HG03097 (cell line): ENCODE measurements around the gene OR2T4.

Source experiments
- ATAC-seq: cut with Tn5 transposase; IDR thresholded peaks from one replicate; pipeline ENCODE4 v1.9.1; 2021; ENCODE audit not compliant: unreplicated experiment, low FRiP score

Gene OR2T4, protein sequence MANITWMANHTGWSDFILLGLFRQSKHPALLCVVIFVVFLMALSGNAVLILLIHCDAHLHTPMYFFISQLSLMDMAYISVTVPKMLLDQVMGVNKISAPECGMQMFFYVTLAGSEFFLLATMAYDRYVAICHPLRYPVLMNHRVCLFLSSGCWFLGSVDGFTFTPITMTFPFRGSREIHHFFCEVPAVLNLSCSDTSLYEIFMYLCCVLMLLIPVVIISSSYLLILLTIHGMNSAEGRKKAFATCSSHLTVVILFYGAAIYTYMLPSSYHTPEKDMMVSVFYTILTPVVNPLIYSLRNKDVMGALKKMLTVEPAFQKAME

GRCh38 chr1:248361121-248361715 is at the start of gene OR2T4:
Gene OR2T4 (plus strand): TSS chr1:248361665. CDS start chr1:248361665, 0 bp downstream.
- no peak for ATAC-seq

- no peak for ATAC-seq
These were observed 44.7 kb upstream of the OR2T4 start for GRCh38 chr1:248316796-248317195.

DNA sequence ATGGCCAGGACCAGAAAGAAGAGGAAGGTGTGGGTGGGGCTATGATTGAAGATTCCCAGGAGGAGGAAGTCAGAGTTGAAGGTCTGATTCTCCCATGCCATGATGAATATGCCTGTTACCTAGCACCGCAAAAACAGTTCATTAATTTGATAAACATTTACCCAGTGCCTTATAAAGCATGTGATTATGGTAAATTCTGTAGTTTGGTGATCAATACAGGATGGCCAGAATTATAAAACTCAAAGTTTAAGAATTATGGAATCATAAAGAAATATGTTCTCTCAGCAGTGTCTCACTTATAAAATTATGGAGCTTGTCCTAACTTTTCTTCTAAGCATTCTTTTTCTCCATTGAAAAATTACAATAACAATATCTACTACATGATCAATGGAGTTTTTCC is 37.0 kb upstream of the OR2T4 start, which contains the start of gene OR2M7:
OR2M7 (minus strand) TSS at position 101 of the 400 bp plus-strand sequence; CDS start at position 101, 0 bp downstream.
- no peak for ATAC-seq

DNA sequence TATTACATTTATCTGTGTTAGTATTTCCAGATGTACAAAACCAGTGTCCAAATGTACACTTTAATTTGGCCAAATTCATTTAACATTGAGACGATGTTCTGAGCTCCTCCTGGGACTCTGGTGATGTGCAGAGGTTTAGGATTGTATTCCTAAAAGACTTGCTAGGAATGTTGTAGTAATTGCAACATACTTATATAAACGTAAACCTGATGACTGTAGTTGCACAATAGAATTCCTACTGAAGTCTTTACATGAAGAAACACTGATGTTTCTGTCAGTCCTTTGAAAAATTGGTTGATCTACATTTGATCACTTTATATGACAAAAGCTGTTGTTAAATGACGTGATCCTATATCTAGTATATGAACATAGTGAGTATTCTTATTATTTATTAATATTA is 18.0 kb upstream of the OR2T4 start:
- no peak for ATAC-seq

DNA sequence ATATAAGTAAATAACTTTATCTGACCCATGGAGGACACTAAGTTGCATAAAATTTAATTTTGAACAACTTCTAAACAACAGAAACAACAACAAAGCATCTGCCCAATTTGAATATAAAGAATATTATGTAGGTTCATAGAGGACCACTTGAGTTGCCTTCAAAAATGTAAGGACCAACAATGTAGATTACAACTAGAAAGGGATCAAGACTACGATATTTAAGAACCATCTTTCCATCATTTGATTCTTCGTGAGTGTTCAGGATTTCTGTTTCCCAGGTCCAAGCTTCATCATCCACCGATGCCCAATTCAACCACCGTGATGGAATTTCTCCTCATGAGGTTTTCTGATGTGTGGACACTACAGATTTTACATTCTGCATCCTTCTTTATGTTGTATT is 13.0 kb upstream of the OR2T4 start, which contains the start of gene OR14C36:
OR14C36 (plus strand) TSS at position 301 of the 400 bp plus-strand sequence; CDS start at position 301, 0 bp downstream.
- no peak for ATAC-seq

GRCh38 chr1:248359415-248359814 is 2.0 kb upstream of the OR2T4 start:
- no peak for ATAC-seq

DNA sequence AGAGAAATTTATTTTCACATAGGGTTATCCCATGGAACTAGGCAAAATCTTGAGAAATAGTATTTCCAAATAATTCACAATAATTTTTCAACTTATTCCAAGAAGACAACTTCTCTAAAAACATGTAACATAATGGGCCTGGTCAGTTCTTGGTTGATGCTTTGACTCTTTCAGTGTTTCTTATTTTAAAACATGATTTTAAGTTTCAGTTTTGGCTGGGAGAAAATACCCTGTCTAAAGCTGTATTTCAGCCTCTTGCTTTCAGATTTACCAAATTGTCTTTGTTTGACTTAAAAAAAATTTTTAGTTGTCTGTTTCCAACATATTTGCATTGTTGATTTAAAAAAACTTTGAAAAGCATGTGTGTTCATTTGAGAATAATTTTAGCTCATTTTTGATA is 5.1 kb downstream of the OR2T4 start:
- no peak for ATAC-seq

DNA sequence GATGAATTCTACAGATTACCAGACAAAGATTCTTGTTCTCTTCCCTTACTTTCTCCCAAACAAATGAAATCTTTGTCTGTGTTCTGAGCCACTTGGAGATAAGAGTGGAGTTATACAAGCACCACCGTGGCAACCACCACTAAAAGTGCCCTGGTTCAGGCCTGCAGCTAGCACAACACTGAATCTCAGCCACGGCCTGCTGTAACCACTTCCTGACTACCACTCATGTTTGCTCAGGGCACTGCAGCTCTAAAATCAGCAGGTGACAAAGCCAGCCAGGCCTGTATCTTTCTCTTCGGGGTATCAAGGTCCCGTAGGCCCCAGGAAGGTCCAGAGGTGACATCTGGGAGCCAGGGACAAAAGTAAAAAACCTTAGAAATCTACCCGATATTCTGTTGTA is 10.9 kb downstream of the OR2T4 start:
- peak; percentile 68 for ATAC-seq

DNA sequence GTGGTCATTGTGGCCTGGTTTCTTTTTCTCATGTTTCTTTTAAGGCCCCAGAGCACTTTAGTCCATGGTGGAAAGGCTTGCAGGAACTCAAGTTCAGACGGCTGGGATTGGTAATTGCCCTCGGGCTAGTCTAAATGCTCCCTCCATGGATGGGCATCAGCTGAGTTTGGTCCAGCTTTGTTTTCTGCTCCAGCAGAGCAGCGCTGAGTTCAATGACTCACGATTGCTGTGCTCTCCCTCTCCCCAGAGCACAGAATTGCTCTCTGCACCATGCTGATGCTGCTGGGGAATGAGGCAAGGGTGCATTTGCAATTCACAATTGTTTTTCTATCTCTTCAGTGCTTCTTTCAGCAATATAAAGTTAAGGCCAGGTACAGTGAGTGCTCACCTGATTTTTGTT is 12.3 kb downstream of the OR2T4 start:
- ATAC-seq: no peak

GRCh38 chr1:248375446-248375845 is 14.0 kb downstream of the OR2T4 start, which contains the start of gene OR2T6:
Gene OR2T6 (plus strand): TSS chr1:248375746. CDS start chr1:248387609, 11,863 bp downstream.
- no peak for ATAC-seq

DNA sequence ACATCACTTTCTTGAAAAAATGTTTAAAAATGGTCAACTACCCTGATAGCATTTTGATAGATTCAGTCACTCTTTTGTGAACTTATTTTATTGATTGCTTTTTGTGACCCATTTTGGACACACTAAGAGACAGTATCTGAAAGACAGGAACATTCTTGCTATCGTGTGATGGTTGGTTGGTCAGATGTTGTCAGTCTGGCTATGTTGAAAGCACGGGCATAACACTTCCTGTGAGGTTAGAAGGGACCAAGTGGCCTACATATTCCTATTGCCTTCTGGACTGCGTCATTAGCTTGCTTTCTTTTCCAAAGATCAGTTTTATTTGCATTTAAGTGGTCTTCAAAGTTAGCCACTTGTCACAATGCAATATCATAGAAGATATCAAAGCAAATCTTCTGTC is 15.5 kb downstream of the OR2T4 start:
- ATAC-seq: no peak

- no peak for ATAC-seq
These were observed 19.4 kb downstream of the OR2T4 start for GRCh38 chr1:248380854-248381253.

- no peak for ATAC-seq
These were observed 27.0 kb downstream of the OR2T4 start for GRCh38 chr1:248388426-248388825.

DNA sequence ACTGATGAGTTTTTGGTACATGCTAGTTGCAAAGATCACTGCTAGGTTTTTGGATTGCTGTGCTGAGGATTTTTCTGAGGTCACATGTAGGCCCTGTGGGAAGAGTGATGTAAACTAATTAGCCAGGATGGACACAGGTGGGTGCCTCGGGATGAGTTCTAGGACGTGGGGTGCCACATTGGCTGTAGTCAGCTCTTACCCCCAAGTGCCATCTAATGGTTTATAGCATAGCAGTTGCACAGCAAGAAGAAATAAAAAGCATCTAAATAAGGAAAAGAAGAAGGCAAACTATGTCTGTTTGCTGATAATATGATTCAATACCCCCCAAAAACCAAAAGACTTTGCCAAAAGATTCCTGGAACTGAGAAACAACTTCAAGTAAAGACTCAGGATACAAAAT is 31.6 kb downstream of the OR2T4 start:
- no peak for ATAC-seq

GRCh38 chr1:248402748-248403147 is 41.3 kb downstream of the OR2T4 start, which contains the start of gene OR2T1:
Gene OR2T1 (plus strand): TSS chr1:248403048. CDS start chr1:248406148, 3,100 bp downstream.
- no peak for ATAC-seq

DNA sequence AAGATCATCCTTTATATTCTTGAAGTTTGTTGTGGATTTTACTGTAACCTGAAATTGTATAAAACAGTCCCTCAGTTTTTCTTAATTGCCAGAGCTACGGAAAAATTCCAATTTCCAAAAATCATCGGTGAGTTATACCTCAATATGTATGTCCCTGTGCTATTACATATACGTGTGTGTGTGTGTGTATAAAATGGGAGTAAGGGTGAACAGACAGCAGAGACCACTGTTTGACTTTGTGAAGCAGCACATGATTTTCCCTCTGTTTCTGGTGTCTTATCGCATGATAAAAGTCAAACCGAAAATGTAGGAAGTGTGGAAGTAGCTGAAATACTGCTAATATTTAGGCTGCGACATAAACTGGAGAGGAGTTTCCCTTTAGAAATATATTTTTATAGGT is 42.6 kb downstream of the OR2T4 start:
- ATAC-seq: no peak

DNA sequence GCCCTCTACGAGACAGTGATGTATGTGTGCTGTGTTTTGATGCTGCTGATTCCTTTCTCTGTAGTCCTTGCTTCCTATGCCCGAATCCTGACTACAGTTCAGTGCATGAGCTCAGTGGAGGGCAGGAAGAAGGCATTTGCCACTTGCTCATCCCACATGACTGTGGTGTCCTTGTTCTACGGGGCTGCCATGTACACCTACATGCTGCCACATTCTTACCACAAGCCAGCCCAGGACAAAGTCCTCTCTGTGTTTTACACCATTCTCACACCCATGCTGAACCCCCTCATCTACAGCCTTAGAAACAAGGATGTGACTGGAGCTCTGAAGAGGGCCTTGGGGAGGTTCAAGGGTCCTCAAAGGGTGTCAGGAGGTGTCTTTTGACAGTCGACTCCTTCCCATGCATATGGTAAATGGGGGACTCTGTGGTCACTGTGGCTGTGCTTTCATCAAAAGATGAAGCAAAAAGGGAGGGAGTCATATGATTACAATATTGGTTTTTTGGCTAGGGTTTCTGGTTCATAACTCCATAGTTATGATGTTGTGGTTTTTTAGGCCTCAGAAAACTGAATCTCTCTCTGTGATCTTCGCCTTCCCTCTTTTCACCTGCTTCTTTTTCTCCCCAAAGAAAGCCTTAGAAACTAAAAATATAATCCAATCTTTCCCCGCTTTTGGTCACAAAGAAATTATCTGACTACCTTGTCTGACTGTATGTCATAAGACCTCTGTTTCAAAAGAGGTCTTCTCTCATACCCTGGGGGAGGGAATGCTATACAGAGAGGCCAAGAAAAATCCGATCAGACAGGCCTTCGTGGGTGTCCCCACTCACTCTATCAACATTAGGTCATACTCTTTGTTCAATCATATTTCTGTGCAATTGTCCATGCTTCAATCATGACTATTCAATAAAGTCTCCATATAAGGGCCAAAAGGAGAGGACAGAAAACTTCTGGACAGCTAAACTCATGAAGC is 45.5 kb downstream of the OR2T4 start:
- no peak for ATAC-seq
